Activated CD4-positive, alpha-beta T cell treated with anti-CD3 and anti-CD28 coated beads, Interleukin-2, amount 50 U/mL, for 48 hours (primary cell): Measurements from ENCODE around the gene LRRC74A.
A peak's percentile ranks its signal among the peaks of the same experiment; 100 is the strongest.

Source experiments
- DNase-seq, 2 experiments: peaks; one replicate each; pipeline ENCODE4 v3.0.0-alpha.2; 2020

Gene LRRC74A

GRCh38 chr14:76810953-76811400, 15.2 kb upstream of the LRRC74A start:
- DNase-seq, result peak; percentile 9 to 20

GRCh38 chr14:76811561-76811960, 14.6 kb upstream of the LRRC74A start:
- DNase-seq, result no peak

GRCh38 chr14:76812093-76812421, 14.2 kb upstream of the LRRC74A start:
- DNase-seq, result no peak

- DNase-seq, result peak; percentile 97 to 98
These were observed 13.5 kb upstream of the LRRC74A start, which contains the start of gene ANGEL1 for GRCh38 chr14:76812422-76813383. TSS of gene ANGEL1 (minus strand) at chr14:76812882. CDS start at chr14:76812827, 55 bp downstream.

GRCh38 chr14:76814726-76815645, 11.2 kb upstream of the LRRC74A start:
- no peak for DNase-seq

GRCh38 chr14:76820700-76821099, 5.5 kb upstream of the LRRC74A start:
- no peak for DNase-seq

- DNase-seq, result no peak
These were observed 1.6 kb downstream of the LRRC74A start for GRCh38 chr14:76827696-76828296.

- DNase-seq, result no peak
These were observed 2.3 kb downstream of the LRRC74A start for GRCh38 chr14:76828339-76829012.

- no peak for DNase-seq
These were observed 2.8 kb downstream of the LRRC74A start for GRCh38 chr14:76829013-76829365.

GRCh38 chr14:76829650-76830421, 3.6 kb downstream of the LRRC74A start:
- DNase-seq, result no peak

- no peak for DNase-seq
These were observed 4.3 kb downstream of the LRRC74A start for GRCh38 chr14:76830556-76830955.

GRCh38 chr14:76832503-76832988, 6.3 kb downstream of the LRRC74A start:
- DNase-seq, result no peak

- no peak for DNase-seq
These were observed 6.8 kb downstream of the LRRC74A start for GRCh38 chr14:76833011-76833410.

- DNase-seq, result no peak
These were observed 8.0 kb downstream of the LRRC74A start for GRCh38 chr14:76834241-76834661.

GRCh38 chr14:76836029-76836630, 9.9 kb downstream of the LRRC74A start:
- DNase-seq, result no peak

GRCh38 chr14:76837524-76837923, 11.3 kb downstream of the LRRC74A start:
- DNase-seq, result no peak

GRCh38 chr14:76842414-76842813, 16.2 kb downstream of the LRRC74A start:
- no peak for DNase-seq

- DNase-seq, result peak; percentile 59 to 67
These were observed 18.0 kb downstream of the LRRC74A start for GRCh38 chr14:76844223-76844622.

GRCh38 chr14:76846331-76847047, 20.3 kb downstream of the LRRC74A start:
- DNase-seq, result no peak

GRCh38 chr14:76848879-76849278, 22.7 kb downstream of the LRRC74A start:
- DNase-seq, result no peak
